ENCODE measurements around the gene IRF9. TPM values are rescaled to one million over a fixed set of nuclear protein-coding genes. Genes with fewer than 3 reads are reported as not detected.
A peak's percentile ranks its signal among the peaks of the same experiment; 100 is the strongest.

The IRF9 gene
- total and polyA plus RNA-seq, 10 donors, result 85.8 to 265 (median 156) TPM

GRCh38 chr14:24144451-24144850, 16.6 kb upstream of the IRF9 start:
- Histone ChIP-seq H3K9me3 (no peaks in the 10 kb centered on the region), H3K27me3 (replicated peaks in 1 of 7) (no peaks in the 10 kb centered on the region), H3K4me1 (peaks cover 38 to 83% (median 65%) of the 10 kb centered on the region in 6 donors), H3K4me3 (no peak overlapping the region), H3K27ac (peak overlapping the region in 4 of 8 donors; percentile 94 to 99 (median 97)), H3K36me3 (peaks cover 0 to 54% (median 27%) of the 10 kb centered on the region in 6 donors)
- intact Hi-C loops (cut with DNase I; ENCODE audit: low total_unique reads), result no loop called here
- TF ChIP-seq, protein P1, sequence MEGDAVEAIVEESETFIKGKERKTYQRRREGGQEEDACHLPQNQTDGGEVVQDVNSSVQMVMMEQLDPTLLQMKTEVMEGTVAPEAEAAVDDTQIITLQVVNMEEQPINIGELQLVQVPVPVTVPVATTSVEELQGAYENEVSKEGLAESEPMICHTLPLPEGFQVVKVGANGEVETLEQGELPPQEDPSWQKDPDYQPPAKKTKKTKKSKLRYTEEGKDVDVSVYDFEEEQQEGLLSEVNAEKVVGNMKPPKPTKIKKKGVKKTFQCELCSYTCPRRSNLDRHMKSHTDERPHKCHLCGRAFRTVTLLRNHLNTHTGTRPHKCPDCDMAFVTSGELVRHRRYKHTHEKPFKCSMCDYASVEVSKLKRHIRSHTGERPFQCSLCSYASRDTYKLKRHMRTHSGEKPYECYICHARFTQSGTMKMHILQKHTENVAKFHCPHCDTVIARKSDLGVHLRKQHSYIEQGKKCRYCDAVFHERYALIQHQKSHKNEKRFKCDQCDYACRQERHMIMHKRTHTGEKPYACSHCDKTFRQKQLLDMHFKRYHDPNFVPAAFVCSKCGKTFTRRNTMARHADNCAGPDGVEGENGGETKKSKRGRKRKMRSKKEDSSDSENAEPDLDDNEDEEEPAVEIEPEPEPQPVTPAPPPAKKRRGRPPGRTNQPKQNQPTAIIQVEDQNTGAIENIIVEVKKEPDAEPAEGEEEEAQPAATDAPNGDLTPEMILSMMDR (IDR thresholded peaks at IDR 0.05 in 8 of 11, conservative IDR thresholded peaks at IDR 0.05 in 3 of 11), result no peak
- TF ChIP-seq POLR2A (IDR thresholded peaks at IDR 0.05) (no peak), POLR2AphosphoS5 (IDR thresholded peaks at IDR 0.05) (no peak)
- 85 to 98% (median 88%) methylated on average over 1 of the region's 1 CpG for WGBS, 5 donors
- no peak for DNase-seq

DNA sequence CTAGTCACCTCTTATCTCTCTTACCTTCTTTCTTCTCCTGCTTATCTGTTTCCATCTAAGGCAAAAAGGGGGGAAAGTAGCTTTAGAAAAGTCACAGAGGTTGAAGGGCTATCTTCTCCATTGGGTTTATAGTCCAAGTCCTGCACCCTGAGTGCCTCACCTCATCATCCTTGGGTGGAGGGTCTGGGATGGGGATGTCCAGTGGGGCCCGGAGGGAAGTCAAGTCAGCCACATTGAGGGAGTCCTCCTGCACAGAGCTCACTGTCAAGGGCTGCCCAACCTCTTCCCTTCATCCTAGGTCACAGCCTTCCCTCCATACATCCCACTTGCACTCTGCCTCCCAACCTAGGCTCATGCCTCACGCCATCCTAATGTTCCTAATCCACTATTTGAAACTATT, 15.8 kb upstream of the IRF9 start:
- TF ChIP-seq, protein P1 (IDR thresholded peaks at IDR 0.05 in 8 of 11, conservative IDR thresholded peaks at IDR 0.05 in 3 of 11), result no peak
- no peak for TF ChIP-seq POLR2AphosphoS5 (IDR thresholded peaks at IDR 0.05)
- no peak for TF ChIP-seq POLR2A (IDR thresholded peaks at IDR 0.05)
- Histone ChIP-seq H3K36me3 (peaks cover 3 to 56% (median 33%) of the 10 kb centered on the region in 6 donors), H3K9me3 (no peaks in the 10 kb centered on the region), H3K27ac (peak overlapping the region; percentile 27 to 99 (median 96)), H3K4me1 (peaks cover 34 to 83% (median 65%) of the 10 kb centered on the region in 6 donors), H3K4me3 (peak overlapping the region in 5 of 8 donors; percentile 89 to 99 (median 95)), H3K27me3 (replicated peaks in 1 of 7) (no peaks in the 10 kb centered on the region)
- WGBS, 5 donors, result 88 to 95% (median 92%) methylated on average over 2 of the region's 2 CpGs
- peak; percentile 65 for DNase-seq
- intact Hi-C loops (cut with DNase I; ENCODE audit: low total_unique reads), result no loop called here

GRCh38 chr14:24145690-24146452, 15.2 kb upstream of the IRF9 start:
- Histone ChIP-seq H3K27me3 (replicated peaks in 1 of 7) (no peaks in the 10 kb centered on the region), H3K36me3 (peaks cover 3 to 62% (median 40%) of the 10 kb centered on the region in 6 donors), H3K27ac (peak overlapping the region; percentile 89 to 99 (median 96)), H3K4me1 (peaks cover 32 to 83% (median 65%) of the 10 kb centered on the region in 6 donors), H3K4me3 (peak overlapping the region; percentile 76 to 99 (median 95)), H3K9me3 (no peaks in the 10 kb centered on the region)
- WGBS, 5 donors, result 7 to 17% (median 9%) methylated on average over 9 of the region's 9 CpGs
- TF ChIP-seq POLR2A (IDR thresholded peaks at IDR 0.05) (no peak), POLR2AphosphoS5 (IDR thresholded peaks at IDR 0.05) (no peak)
- TF ChIP-seq, protein P1 (IDR thresholded peaks at IDR 0.05 in 8 of 11, conservative IDR thresholded peaks at IDR 0.05 in 3 of 11), result no peak
- no peak for DNase-seq
- intact Hi-C loops (cut with DNase I; ENCODE audit: low total_unique reads), result no loop called here

DNA sequence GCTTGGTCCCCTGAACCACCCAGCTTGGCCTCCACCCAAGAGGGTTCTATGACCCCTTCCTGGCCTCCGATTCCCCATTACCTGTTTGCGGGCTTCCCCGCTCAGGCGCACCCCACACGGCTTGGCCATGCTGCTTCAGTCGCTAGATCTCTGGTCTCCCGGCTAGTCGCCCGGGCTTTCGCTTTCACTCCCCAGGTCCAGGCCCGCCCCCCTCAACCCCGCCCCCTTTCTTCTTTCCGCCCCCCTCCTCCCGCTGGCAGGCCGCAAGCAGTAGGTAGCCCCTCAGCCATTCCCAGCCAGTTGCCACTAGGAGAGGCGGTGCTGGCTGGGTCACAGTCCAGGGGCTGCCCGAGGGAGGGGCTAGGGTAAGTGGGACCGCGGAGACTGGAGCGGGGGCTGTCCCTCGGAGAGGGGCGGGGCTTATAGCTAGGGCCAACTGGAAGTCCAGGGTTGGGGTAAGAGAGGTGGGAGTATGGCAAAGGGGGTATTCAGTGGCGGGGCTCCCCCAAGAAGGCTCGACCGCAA, 14.6 kb upstream of the IRF9 start, which contains the start of gene PSME2:
Gene PSME2, minus strand, starts transcription at position 158 of the 525 bp plus-strand sequence. Its CDS starts 29 bp downstream, at position 129.
- peaks cover 32 to 87% (median 68%) of the 10 kb centered on the region in 6 donors for H3K4me1 ChIP-seq
- H3K27me3 ChIP-seq (replicated peaks in 1 of 7), result no peaks in the 10 kb centered on the region
- intact Hi-C loops (cut with DNase I; ENCODE audit: low total_unique reads), result no loop called here
- TF ChIP-seq POLR2AphosphoS5 (IDR thresholded peaks at IDR 0.05) (peak; percentile 79 to 89 (median 87)), POLR2A (IDR thresholded peaks at IDR 0.05) (no peak)
- TF ChIP-seq, protein P1 (IDR thresholded peaks at IDR 0.05 in 8 of 11, conservative IDR thresholded peaks at IDR 0.05 in 3 of 11), result peak in 3 of 11 experiments; percentile 3 to 23 (median 19)
- peak within 1 kb of the TSS; percentile 76 to 99 (median 95) for H3K4me3 ChIP-seq
- no peaks in the 10 kb centered on the region for H3K9me3 ChIP-seq
- peak within 1 kb of the TSS; percentile 89 to 99 (median 96) for H3K27ac ChIP-seq
- 0 to 1% (median 1%) methylated on average over 24 to 25 of the region's 25 CpGs for WGBS, 5 donors
- peak; percentile 97 for DNase-seq
- H3K36me3 ChIP-seq, result peaks cover 8 to 69% (median 46%) of the 10 kb centered on the region in 6 donors

Measured in spleen (tissue), 11 donors.